GM23338 (cell line): ENCODE measurements around the gene MGAT2. TPM values are rescaled to one million over a fixed set of nuclear protein-coding genes. Genes with fewer than 3 reads are reported as not detected.

Experiments
- ATAC-seq: fragments of 200-7000 bp; cut with Tn5 transposase; 3 replicates; pipeline ENCODE4 v1.9.1; 2020
- DNase-seq: peaks from one replicate; pipeline ENCODE4 v3.0.0-alpha.2; 2015; ENCODE audit warnings: low spot score
- H2AFZ ChIP-seq: fragments of 200-600 bp; sonication (generic); 2 replicates; pipeline ENCODE4 v1.8.0; 2016; ENCODE audit warnings: antibody characterized with exemption, mild to moderate bottlenecking, moderate library complexity
- H3F3A ChIP-seq: fragments of 200-600 bp; sonication (generic); replicated peaks from 2 replicates; pipeline ENCODE4 v1.8.0; 2017; ENCODE audit warnings: antibody characterized with exemption, mixed run types, low read depth
- H3K27ac ChIP-seq: fragments of 200-600 bp; sonication (generic); 2 replicates; pipeline ENCODE4 v1.6.1; 2016; ENCODE audit warnings: low read depth
- H3K27me3 ChIP-seq: fragments of 200-600 bp; sonication (generic); 2 replicates; pipeline ENCODE4 v1.8.0; 2016; ENCODE audit warnings: mild to moderate bottlenecking, mixed run types, moderate library complexity; ENCODE audit not compliant: insufficient read depth
- H3K36me3 ChIP-seq: fragments of 200-600 bp; sonication (generic); 2 replicates; pipeline ENCODE4 v1.8.0; 2016; ENCODE audit warnings: mild to moderate bottlenecking; ENCODE audit not compliant: insufficient read depth
- H3K4me1 ChIP-seq: fragments of 200-600 bp; sonication (generic); 2 replicates; pipeline ENCODE4 v1.8.0; 2016; ENCODE audit warnings: mild to moderate bottlenecking, moderate library complexity; ENCODE audit not compliant: insufficient read depth
- H3K4me2 ChIP-seq: fragments of 200-600 bp; sonication (generic); 2 replicates; pipeline ENCODE4 v1.7.1; 2017; ENCODE audit warnings: mixed run types
- H3K4me3 ChIP-seq: fragments of 200-600 bp; sonication (generic); 2 replicates; pipeline ENCODE4 v1.6.1; 2016; ENCODE audit warnings: mixed run types
- H3K79me2 ChIP-seq: fragments of 200-600 bp; sonication (generic); replicated peaks from 2 replicates; pipeline ENCODE4 v1.8.0; 2017; ENCODE audit warnings: mild to moderate bottlenecking; ENCODE audit not compliant: insufficient read depth
- H3K9me2 ChIP-seq: fragments of 200-600 bp; sonication (generic); 2 replicates; pipeline ENCODE4 v1.8.0; 2017; ENCODE audit not compliant: insufficient read depth
- H4K20me1 ChIP-seq: fragments of 200-600 bp; sonication (generic); replicated peaks from 2 replicates; pipeline ENCODE4 v1.8.0; 2017; ENCODE audit warnings: mild to moderate bottlenecking; ENCODE audit not compliant: insufficient read depth
- H3K27ac Mint-ChIP-seq: 2 replicates; pipeline ENCODE4 v1.8.0; 2020; ENCODE audit warnings: inconsistent platforms, mild to moderate bottlenecking, moderate library complexity, mixed read lengths
- H3K27me3 Mint-ChIP-seq: 3 replicates; pipeline ENCODE4 v1.8.0; 2022; ENCODE audit warnings: low read depth, mild to moderate bottlenecking, moderate library complexity, mixed read lengths, inconsistent platforms; ENCODE audit not compliant: insufficient read depth, poor library complexity
- H3K36me3 Mint-ChIP-seq: 3 replicates; pipeline ENCODE4 v1.8.0; 2021; ENCODE audit warnings: low read depth, mild to moderate bottlenecking, inconsistent platforms, moderate library complexity, mixed read lengths
- H3K4me1 Mint-ChIP-seq: 3 replicates; pipeline ENCODE4 v1.8.0; 2020; ENCODE audit warnings: mild to moderate bottlenecking, inconsistent platforms, mixed read lengths
- H3K4me3 Mint-ChIP-seq: 3 replicates; pipeline ENCODE4 v1.8.0; 2021; ENCODE audit warnings: moderate library complexity, mild to moderate bottlenecking, inconsistent platforms, mixed read lengths
- H3K9me3 Mint-ChIP-seq: 3 replicates; pipeline ENCODE4 v1.8.0; 2020; ENCODE audit warnings: moderate library complexity, mild to moderate bottlenecking, inconsistent platforms, mixed read lengths
- CREB1 ChIP-seq: fragments of 250-450 bp; sonication (Bioruptor Pico); IDR thresholded peaks from 2 replicates; pipeline ENCODE4 v1.5.0; 2020; ENCODE audit warnings: low read depth, mild to moderate bottlenecking, moderate library complexity
- CTCF ChIP-seq, 2 experiments: fragments of 200-600 bp in 1 of 2; sonication (generic) in 1 of 2; conservative IDR thresholded peaks; 2 replicates each; pipeline versions ENCODE4 v1.5.1 to v1.6.1; 2016 to 2017; ENCODE audit warnings: antibody characterized with exemption in 2 of 2, low read depth in 2 of 2, mild to moderate bottlenecking in 2 of 2, moderate library complexity in 1 of 2
- ETS1 ChIP-seq: IDR thresholded peaks from 2 replicates; pipeline ENCODE4 v1.6.1; 2016; ENCODE audit warnings: antibody characterized with exemption
- EZH2 ChIP-seq: fragments of 200-600 bp; sonication (generic); IDR thresholded peaks from one replicate; pipeline ENCODE4 v1.8.0; 2017; ENCODE audit warnings: antibody characterized with exemption, mild to moderate bottlenecking, low read depth; ENCODE audit not compliant: unreplicated experiment
- EZH2phosphoT487 ChIP-seq: fragments of 200-600 bp; sonication (generic); IDR thresholded peaks from one replicate; pipeline ENCODE4 v1.8.1; 2018; ENCODE audit warnings: antibody characterized with exemption; ENCODE audit not compliant: unreplicated experiment
- JUNB ChIP-seq: IDR thresholded peaks from one replicate; pipeline ENCODE4 v1.6.1; 2016; ENCODE audit warnings: antibody characterized with exemption; ENCODE audit not compliant: unreplicated experiment
- NANOG ChIP-seq: IDR thresholded peaks from 2 replicates; pipeline ENCODE4 v1.6.1; 2016; ENCODE audit warnings: antibody characterized with exemption, borderline replicate concordance
- POLR2AphosphoS5 ChIP-seq: IDR thresholded peaks from 2 replicates; pipeline ENCODE4 v1.6.1; 2016; ENCODE audit warnings: antibody characterized with exemption, low read depth
- REST ChIP-seq: IDR thresholded peaks from one replicate; pipeline ENCODE4 v1.6.1; 2018; ENCODE audit warnings: antibody characterized with exemption; ENCODE audit not compliant: unreplicated experiment
- STAT1 ChIP-seq: IDR thresholded peaks from one replicate; pipeline ENCODE4 v1.6.1; 2016; ENCODE audit warnings: antibody characterized with exemption; ENCODE audit not compliant: unreplicated experiment
- ZNF114 ChIP-seq: fragments of 250-450 bp; sonication (Bioruptor Pico); IDR thresholded peaks from 2 replicates; pipeline ENCODE4 v1.5.0; 2020; ENCODE audit warnings: mild to moderate bottlenecking, moderate library complexity
- ZNF331 ChIP-seq: fragments of 250-450 bp; sonication (Bioruptor Pico); IDR thresholded peaks from 2 replicates; pipeline ENCODE4 v1.5.0; 2020; ENCODE audit warnings: low read depth, mild to moderate bottlenecking, moderate library complexity
- ZNF462 ChIP-seq: fragments of 250-450 bp; sonication (Bioruptor Pico); IDR thresholded peaks from 2 replicates; pipeline ENCODE4 v1.5.0; 2020; ENCODE audit warnings: mild to moderate bottlenecking, moderate library complexity
- polyA plus RNA-seq: library from polyadenylated mRNA; unstranded; fragments of >200 nt; fragmentation: Nextera tagmentation; extraction: Ambion mirVana; gene quantifications from 2 replicates; pipeline ENCODE4 v1.2.1, GENCODE V29; 2016
- total RNA-seq: library from RNA; depleted of rRNA; stranded (reverse); fragments of >200 nt; shearing (Covaris generic); gene quantifications from 2 replicates; pipeline ENCODE4 v1.2.3, GENCODE V29; 2014

Gene MGAT2
- total and polyA plus RNA-seq, 2 experiments from 2014 or later, result 10.1 to 31.6 TPM

- Histone ChIP-seq H3K79me2 (no peaks in the 10 kb centered on the region), H3K4me1 (no peaks in the 10 kb centered on the region), H3K4me3 (no peak overlapping the region), H3K27ac (no peak overlapping the region), H3K27me3 (no peaks in the 10 kb centered on the region), H3F3A (no peaks in the 10 kb centered on the region), H3K4me2 (no peak overlapping the region), H3K36me3 (peaks cover 14% of the 10 kb centered on the region), H4K20me1 (peaks cover 8% of the 10 kb centered on the region; the same call in 1 of the 2 replicates), H2AFZ (no peak overlapping the region), H3K9me2 (no peaks in the 10 kb centered on the region)
- TF ChIP-seq CREB1 (CRISPR knock-in tag), result no peak
- TF ChIP-seq EZH2, result no peak
- TF ChIP-seq POLR2AphosphoS5, result no peak
- TF ChIP-seq ZNF114, result no peak
- no peak for TF ChIP-seq ZNF462 (CRISPR knock-in tag)
- TF ChIP-seq ZNF331 (CRISPR knock-in tag), result no peak
- TF ChIP-seq REST, result no peak
- no peak for TF ChIP-seq NANOG
- TF ChIP-seq ETS1, result no peak
- TF ChIP-seq STAT1, result no peak
- TF ChIP-seq CTCF (conservative IDR thresholded peaks at IDR 0.05; ENCODE audit: low read depth in 2 of 2), result no peak
- TF ChIP-seq JUNB, result no peak
- TF ChIP-seq EZH2phosphoT487, result no peak
- no peaks in the 10 kb centered on the region for H3K9me3 Mint-ChIP-seq
- ATAC-seq (no peak), DNase-seq (no peak)
- no peaks in the 10 kb centered on the region for H3K4me1 Mint-ChIP-seq
- H3K4me3 Mint-ChIP-seq, result no peak overlapping the region
- H3K27ac Mint-ChIP-seq, result no peak overlapping the region
- H3K36me3 Mint-ChIP-seq, result peaks cover 20% of the 10 kb centered on the region
- H3K27me3 Mint-ChIP-seq, result peaks cover 3% of the 10 kb centered on the region
Measured at GRCh38 chr14:49653508-49653907, 32.9 kb downstream of the MGAT2 start.
